ENCODE measurements around the gene OSCP1.

OSCP1 gene

DNA sequence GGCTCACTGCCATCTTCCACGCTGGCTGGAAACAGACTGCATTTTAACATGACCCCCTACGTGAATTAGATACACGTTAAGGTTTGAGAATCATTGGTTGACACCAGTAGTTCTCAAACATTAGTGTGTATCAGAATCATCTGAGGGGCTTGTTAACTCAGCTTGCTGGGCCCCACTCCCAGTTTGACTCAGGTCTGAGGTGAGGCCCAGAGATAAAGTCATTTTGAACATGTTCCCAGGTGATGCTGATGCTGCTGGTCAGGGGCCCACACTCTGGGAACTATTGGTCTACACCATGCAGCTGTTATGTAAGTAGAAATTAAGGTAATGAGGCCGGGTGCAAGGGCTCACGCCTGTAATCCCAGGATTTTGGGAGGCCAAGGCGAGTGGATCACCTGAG lies 53.9 kb downstream of the OSCP1 start:
- peaks cover 9% of the 10 kb centered on the region for H3K36me3 ChIP-seq (ENCODE audit: control insufficient read depth, insufficient read depth, low read length)
- WGBS, 2 experiments = 90 to 95% methylated on average over 6 of the region's 6 CpGs
- no peak overlapping the region for H3K4me3 ChIP-seq (ENCODE audit: insufficient read depth, low read depth, low read length)
- H3K27ac ChIP-seq (ENCODE audit: insufficient read depth, low read depth, low read length, poor library complexity, severe bottlenecking) = no peak overlapping the region
- no peaks in the 10 kb centered on the region for H3K4me1 ChIP-seq (ENCODE audit: control insufficient read depth, insufficient read depth, low read length)
- H3K9me3 ChIP-seq (ENCODE audit: control insufficient read depth, low read length) = no peaks in the 10 kb centered on the region
- H3K27me3 ChIP-seq (ENCODE audit: control insufficient read depth, insufficient read depth, low read length, poor library complexity, severe bottlenecking) = no peaks in the 10 kb centered on the region

DNA sequence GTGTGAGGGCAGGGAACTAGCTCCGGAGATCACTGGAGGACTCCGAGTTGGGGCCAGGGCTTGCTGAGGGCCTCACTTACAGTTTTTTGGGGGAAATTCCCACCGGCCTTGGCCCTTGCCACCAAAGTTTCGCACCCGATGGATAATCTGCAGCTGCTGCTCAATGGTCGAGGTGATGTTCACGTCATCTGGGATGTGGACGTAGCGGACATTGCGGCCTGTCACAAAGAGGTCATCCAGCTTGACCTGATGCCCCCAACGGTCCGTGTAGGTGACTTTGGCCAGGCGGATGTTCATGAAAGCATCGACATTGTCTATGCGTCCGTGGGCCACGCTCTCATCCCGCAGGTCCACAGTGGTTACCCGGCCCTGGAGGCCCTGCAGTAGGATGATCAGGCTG lies 56.6 kb downstream of the OSCP1 start:
- Histone ChIP-seq H3K4me3 (ENCODE audit: insufficient read depth, low read depth, low read length) (no peak overlapping the region), H3K27me3 (ENCODE audit: control insufficient read depth, insufficient read depth, low read length, poor library complexity, severe bottlenecking) (no peaks in the 10 kb centered on the region), H3K4me1 (ENCODE audit: control insufficient read depth, insufficient read depth, low read length) (no peaks in the 10 kb centered on the region), H3K27ac (ENCODE audit: insufficient read depth, low read depth, low read length, poor library complexity, severe bottlenecking) (no peak overlapping the region), H3K9me3 (ENCODE audit: control insufficient read depth, low read length) (no peaks in the 10 kb centered on the region), H3K36me3 (ENCODE audit: control insufficient read depth, insufficient read depth, low read length) (peaks cover 9% of the 10 kb centered on the region)
- 96% methylated on average over 19 of the region's 19 CpGs for WGBS, 2 experiments

DNA sequence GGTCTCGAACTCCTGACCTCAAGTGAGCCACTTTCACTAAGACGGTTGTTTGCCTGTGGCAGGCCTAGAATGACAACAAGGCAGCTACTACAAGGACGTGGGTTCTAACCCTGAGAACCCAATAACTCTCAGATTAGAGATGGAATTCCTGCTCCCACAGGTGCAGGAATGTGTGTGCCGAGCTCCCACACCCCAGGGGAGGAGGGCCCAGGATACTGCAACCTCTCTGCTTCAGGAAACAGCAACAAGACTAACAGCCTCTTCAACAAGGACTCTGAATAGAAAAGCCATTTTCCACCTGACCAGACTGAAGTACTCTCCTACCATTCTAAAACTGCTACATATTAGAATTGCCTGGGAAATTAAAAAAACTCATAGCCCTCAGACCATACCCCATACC lies 57.4 kb downstream of the OSCP1 start:
- Histone ChIP-seq H3K4me3 (ENCODE audit: insufficient read depth, low read depth, low read length) (no peak overlapping the region), H3K4me1 (ENCODE audit: control insufficient read depth, insufficient read depth, low read length) (no peaks in the 10 kb centered on the region), H3K9me3 (ENCODE audit: control insufficient read depth, low read length) (no peaks in the 10 kb centered on the region), H3K27me3 (ENCODE audit: control insufficient read depth, insufficient read depth, low read length, poor library complexity, severe bottlenecking) (no peaks in the 10 kb centered on the region), H3K36me3 (ENCODE audit: control insufficient read depth, insufficient read depth, low read length) (peaks cover 9% of the 10 kb centered on the region), H3K27ac (ENCODE audit: insufficient read depth, low read depth, low read length, poor library complexity, severe bottlenecking) (no peak overlapping the region)
- WGBS, 2 experiments = 90 to 91% methylated on average over 4 of the region's 4 CpGs

DNA sequence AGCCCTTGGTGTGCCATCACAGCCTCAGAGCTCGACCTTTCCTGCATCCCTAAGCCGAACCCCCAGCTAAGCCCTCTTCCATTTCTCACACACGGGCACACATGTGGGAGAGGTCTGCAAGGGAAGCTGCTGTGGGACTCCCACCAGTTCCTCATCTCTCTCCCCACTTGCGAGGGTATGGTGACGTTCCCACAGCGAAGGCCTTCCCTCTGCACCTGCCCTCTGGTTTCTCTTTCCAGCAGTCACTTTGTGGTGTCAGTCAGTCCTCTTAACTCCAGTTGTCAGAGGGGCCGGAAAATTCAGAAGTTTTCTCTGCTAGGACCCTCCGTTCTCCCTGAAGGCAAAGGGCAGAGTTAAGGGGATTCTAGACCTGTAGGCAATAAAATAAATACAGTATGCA lies 59.0 kb downstream of the OSCP1 start:
- H3K27ac ChIP-seq (ENCODE audit: insufficient read depth, low read depth, low read length, poor library complexity, severe bottlenecking) = no peak overlapping the region
- no peaks in the 10 kb centered on the region for H3K9me3 ChIP-seq (ENCODE audit: control insufficient read depth, low read length)
- H3K36me3 ChIP-seq (ENCODE audit: control insufficient read depth, insufficient read depth, low read length) = peaks cover 9% of the 10 kb centered on the region
- peaks cover 9% of the 10 kb centered on the region for H3K4me1 ChIP-seq (ENCODE audit: control insufficient read depth, insufficient read depth, low read length)
- H3K4me3 ChIP-seq (ENCODE audit: insufficient read depth, low read depth, low read length) = no peak overlapping the region
- no peaks in the 10 kb centered on the region for H3K27me3 ChIP-seq (ENCODE audit: control insufficient read depth, insufficient read depth, low read length, poor library complexity, severe bottlenecking)
- 91 to 98% methylated on average over 8 of the region's 8 CpGs for WGBS, 2 experiments

DNA sequence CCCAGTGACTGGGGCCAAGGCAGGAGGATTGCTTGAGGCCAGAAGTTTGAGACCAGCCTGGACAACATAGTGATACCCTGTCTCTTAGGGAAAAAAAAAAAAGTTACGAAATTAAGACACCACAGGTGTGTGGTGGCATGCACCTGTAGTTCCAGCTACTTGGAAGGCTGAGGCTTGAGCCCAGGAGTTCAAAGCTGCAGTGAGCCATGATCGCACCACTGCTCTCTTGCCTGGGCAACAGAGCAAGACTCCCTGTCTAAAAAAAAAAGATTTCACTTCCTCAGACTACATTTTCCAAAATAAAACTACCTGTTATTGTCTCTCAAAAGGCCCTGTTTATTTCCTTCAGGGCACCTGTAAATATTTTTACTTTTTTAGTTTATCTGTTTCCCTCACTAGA lies 59.8 kb downstream of the OSCP1 start:
- Histone ChIP-seq H3K27ac (ENCODE audit: insufficient read depth, low read depth, low read length, poor library complexity, severe bottlenecking) (no peak overlapping the region), H3K9me3 (ENCODE audit: control insufficient read depth, low read length) (no peaks in the 10 kb centered on the region), H3K4me3 (ENCODE audit: insufficient read depth, low read depth, low read length) (no peak overlapping the region), H3K27me3 (ENCODE audit: control insufficient read depth, insufficient read depth, low read length, poor library complexity, severe bottlenecking) (no peaks in the 10 kb centered on the region), H3K36me3 (ENCODE audit: control insufficient read depth, insufficient read depth, low read length) (peaks cover 9% of the 10 kb centered on the region), H3K4me1 (ENCODE audit: control insufficient read depth, insufficient read depth, low read length) (peaks cover 9% of the 10 kb centered on the region)
- 90 to 92% methylated on average over 2 of the region's 2 CpGs for WGBS, 2 experiments

DNA sequence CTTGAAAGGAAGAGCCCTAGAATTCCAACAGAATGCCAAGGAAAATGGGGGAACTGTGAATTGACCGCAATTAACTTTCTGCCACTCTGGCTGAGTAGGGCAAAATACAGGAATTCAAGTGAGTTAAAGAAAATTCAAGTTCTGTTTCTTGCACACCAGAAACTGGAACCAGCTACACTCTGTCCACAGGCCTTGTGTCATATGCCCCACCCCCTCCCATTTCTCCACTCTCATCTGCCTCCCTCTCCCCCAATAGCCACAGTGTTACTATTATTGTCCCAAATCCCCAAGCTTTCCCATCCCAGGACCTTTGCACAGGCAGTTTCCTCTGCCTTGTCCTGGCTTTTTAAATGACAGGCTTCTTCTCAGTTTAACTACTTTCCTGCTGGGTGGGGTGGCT lies 60.3 kb downstream of the OSCP1 start:
- Histone ChIP-seq H3K4me3 (ENCODE audit: insufficient read depth, low read depth, low read length) (no peak overlapping the region), H3K27ac (ENCODE audit: insufficient read depth, low read depth, low read length, poor library complexity, severe bottlenecking) (no peak overlapping the region), H3K27me3 (ENCODE audit: control insufficient read depth, insufficient read depth, low read length, poor library complexity, severe bottlenecking) (no peaks in the 10 kb centered on the region), H3K4me1 (ENCODE audit: control insufficient read depth, insufficient read depth, low read length) (peaks cover 10% of the 10 kb centered on the region), H3K9me3 (ENCODE audit: control insufficient read depth, low read length) (no peaks in the 10 kb centered on the region), H3K36me3 (ENCODE audit: control insufficient read depth, insufficient read depth, low read length) (peaks cover 9% of the 10 kb centered on the region)
- WGBS, 2 experiments = 91 to 92% methylated on average over 1 of the region's 1 CpG

DNA sequence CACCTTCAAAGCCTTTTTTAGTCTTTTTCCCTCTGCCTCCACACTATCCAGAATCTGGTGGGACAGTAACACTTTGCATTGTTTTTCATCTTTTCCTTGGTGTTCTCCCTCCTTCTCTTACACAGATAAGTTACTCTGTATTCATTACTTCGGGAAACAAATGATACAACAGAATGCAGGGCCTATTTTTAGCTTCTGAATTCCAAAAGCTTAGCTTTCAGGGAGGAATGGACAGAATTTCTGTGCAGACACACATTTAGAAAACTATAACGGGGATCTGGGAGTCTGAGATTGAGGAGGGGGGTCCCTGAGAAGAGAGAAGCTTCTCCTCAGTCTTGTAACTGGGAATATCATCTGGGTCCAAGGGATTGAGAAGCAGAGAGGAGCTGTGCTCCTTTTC lies 61.0 kb downstream of the OSCP1 start:
- Histone ChIP-seq H3K4me1 (ENCODE audit: control insufficient read depth, insufficient read depth, low read length) (peaks cover 17% of the 10 kb centered on the region), H3K27me3 (ENCODE audit: control insufficient read depth, insufficient read depth, low read length, poor library complexity, severe bottlenecking) (no peaks in the 10 kb centered on the region), H3K9me3 (ENCODE audit: control insufficient read depth, low read length) (no peaks in the 10 kb centered on the region), H3K36me3 (ENCODE audit: control insufficient read depth, insufficient read depth, low read length) (peaks cover 9% of the 10 kb centered on the region), H3K27ac (ENCODE audit: insufficient read depth, low read depth, low read length, poor library complexity, severe bottlenecking) (no peak overlapping the region), H3K4me3 (ENCODE audit: insufficient read depth, low read depth, low read length) (no peak overlapping the region)
- 97 to 99% methylated on average over 2 of the region's 2 CpGs for WGBS, 2 experiments

DNA sequence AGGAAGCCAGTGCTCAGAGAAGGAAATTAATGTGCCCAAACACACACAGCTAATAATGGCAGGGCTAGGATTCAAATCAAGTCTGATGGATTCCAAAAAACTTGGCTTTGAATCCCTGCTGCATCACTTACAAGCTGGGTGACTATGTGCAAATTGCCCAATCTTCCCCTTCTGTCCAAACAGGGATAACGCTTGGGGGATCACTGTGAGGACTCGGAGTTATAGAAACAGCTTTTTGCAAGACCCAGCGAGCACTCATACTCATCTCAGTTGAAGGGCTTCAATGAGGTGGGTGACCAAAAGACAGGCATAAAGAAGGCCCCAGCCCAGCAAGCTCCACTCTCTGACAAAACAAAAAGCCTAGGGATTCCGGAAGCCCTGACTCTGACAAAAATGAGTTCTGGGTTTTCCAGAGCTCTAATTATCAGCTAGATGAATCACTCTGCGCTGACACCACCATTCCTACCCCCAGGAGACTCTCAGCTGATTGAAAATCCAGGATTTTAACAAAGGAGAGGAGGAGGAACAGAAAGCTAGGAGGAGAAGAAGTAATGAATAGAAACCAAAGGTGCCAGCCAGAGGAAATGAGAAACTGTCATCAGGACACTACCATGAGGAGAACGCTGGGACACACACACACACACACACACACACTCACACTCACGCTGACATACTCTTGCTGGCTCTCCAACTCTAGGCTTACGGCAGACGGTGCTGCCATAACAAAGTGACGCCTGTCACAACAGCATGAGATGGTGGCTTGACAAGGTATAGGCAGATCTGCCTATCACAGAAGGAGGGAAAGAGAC lies 62.9 kb downstream of the OSCP1 start:
- Histone ChIP-seq H3K27ac (ENCODE audit: insufficient read depth, low read depth, low read length, poor library complexity, severe bottlenecking) (peak overlapping the region; percentile 88), H3K9me3 (ENCODE audit: control insufficient read depth, low read length) (no peaks in the 10 kb centered on the region), H3K27me3 (ENCODE audit: control insufficient read depth, insufficient read depth, low read length, poor library complexity, severe bottlenecking) (no peaks in the 10 kb centered on the region), H3K4me1 (ENCODE audit: control insufficient read depth, insufficient read depth, low read length) (peaks cover 19% of the 10 kb centered on the region), H3K4me3 (ENCODE audit: insufficient read depth, low read depth, low read length) (no peak overlapping the region), H3K36me3 (ENCODE audit: control insufficient read depth, insufficient read depth, low read length) (no peaks in the 10 kb centered on the region)
- WGBS, 2 experiments = 66 to 73% methylated on average over 10 of the region's 10 CpGs

DNA sequence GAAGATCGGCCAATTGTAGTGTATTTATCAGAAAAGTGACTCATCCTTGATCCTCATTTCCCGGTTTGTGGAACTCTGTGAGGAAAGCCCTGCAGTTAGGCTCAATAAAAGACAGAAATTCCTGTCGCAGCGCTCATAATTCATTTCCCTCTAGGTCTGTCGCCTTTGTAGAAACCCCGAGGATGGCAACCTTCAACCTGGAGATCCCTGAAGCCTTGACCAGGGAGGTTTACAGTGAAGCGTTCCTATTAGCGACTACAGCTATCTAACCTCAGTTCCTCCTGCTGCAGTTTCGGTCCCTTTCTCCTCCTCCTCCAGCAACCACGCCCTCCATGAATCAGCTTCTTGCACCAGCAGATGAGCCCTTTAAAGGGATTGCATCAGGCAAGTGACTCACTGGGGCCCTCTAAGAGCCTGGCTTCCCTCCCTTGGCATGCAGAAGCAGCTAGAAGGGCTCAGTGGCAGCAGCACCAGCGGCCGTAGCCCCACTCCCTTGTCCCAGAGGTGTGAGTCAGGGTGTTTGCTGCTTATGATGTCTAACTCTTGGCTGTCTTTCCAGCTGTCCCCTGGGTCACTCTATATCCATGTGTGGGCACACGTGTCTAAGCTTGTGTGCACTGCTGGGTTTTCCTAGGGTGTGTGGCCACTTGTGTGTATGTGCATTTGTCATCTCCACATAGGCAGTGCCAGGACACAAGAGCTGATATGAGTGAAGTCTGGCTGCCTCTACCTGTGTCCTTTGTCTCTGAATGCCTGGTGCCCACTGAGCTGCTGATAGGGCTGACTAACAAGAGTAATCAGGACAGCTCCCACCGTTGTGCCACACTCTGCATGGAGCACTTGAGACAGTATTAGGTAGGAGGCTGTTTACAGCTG lies 63.7 kb downstream of the OSCP1 start:
- H3K27ac ChIP-seq (ENCODE audit: insufficient read depth, low read depth, low read length, poor library complexity, severe bottlenecking) = peak overlapping the region; percentile 88
- H3K4me3 ChIP-seq (ENCODE audit: insufficient read depth, low read depth, low read length) = peak overlapping the region; percentile 37
- H3K4me1 ChIP-seq (ENCODE audit: control insufficient read depth, insufficient read depth, low read length) = peaks cover 19% of the 10 kb centered on the region
- WGBS, 2 experiments = 7 to 11% methylated on average over 14 of the region's 14 CpGs
- H3K36me3 ChIP-seq (ENCODE audit: control insufficient read depth, insufficient read depth, low read length) = no peaks in the 10 kb centered on the region
- H3K27me3 ChIP-seq (ENCODE audit: control insufficient read depth, insufficient read depth, low read length, poor library complexity, severe bottlenecking) = no peaks in the 10 kb centered on the region
- no peaks in the 10 kb centered on the region for H3K9me3 ChIP-seq (ENCODE audit: control insufficient read depth, low read length)

All from ectodermal cell (in vitro differentiated cells).